ENCODE measurements around the gene CBY1.

GRCh38 chr22:38710866-38711265, 54.4 kb downstream of the CBY1 start:
- TF ChIP-seq CTCF (IDR thresholded peaks at IDR 0.05) (no peak), POLR2A (IDR thresholded peaks at IDR 0.05) (no peak)
